ENCODE results near the gene CTSF. TPM values are rescaled to one million over a fixed set of nuclear protein-coding genes. Genes with fewer than 3 reads are reported as not detected.
"Not testable (repeated sequence)": the region's sequence is repeated elsewhere in the genome, so short reads cannot be mapped to it uniquely, and the experiment has no call there.

CTSF gene
- polyA plus RNA-seq, 1 donor (not counting 4 experiments of a cell fraction or from before 2014, with no cell fraction given), result 3.2 TPM

GRCh38 chr11:66541892-66542291, 26.5 kb downstream of the CTSF start:
- Histone ChIP-seq H3K4me2 (ENCODE audit: control insufficient read depth, extremely low read depth, insufficient read depth, low read depth, low read length) (no peak overlapping the region), H3K27ac (ENCODE audit: control insufficient read depth, insufficient read depth, low read length) (no peak overlapping the region), H4K20me1 (ENCODE audit: control insufficient read depth, extremely low read depth, insufficient read depth, low read length) (no peaks in the 10 kb centered on the region), H3K9me1 (ENCODE audit: control insufficient read depth, extremely low read depth, insufficient read depth, low read length) (no peaks in the 10 kb centered on the region), H3K9me3 (ENCODE audit: control insufficient read depth, low read depth, low read length) (no peaks in the 10 kb centered on the region), H3K27me3 (ENCODE audit: control insufficient read depth, extremely low read depth, insufficient read depth, low read length) (no peaks in the 10 kb centered on the region), H2AFZ (ENCODE audit: control insufficient read depth, low read length) (no peak overlapping the region), H3K36me3 (ENCODE audit: control insufficient read depth in 2 of 2, extremely low read depth in 1 of 2, insufficient read depth in 2 of 2, low read length in 2 of 2) (peaks cover 0 to 10% of the 10 kb centered on the region in 2 experiments), H3K4me3 (ENCODE audit: control insufficient read depth in 2 of 3, extremely low read depth in 1 of 3, insufficient read depth in 2 of 3, low read depth in 1 of 3, low read length in 3 of 3) (no peak overlapping the region), H3K4me1 (ENCODE audit: control insufficient read depth, extremely low read depth, insufficient read depth, low read length) (peaks cover 6% of the 10 kb centered on the region), H3K9ac (ENCODE audit: control insufficient read depth, extremely low read depth, insufficient read depth, low read length) (no peak overlapping the region), H3K79me2 (ENCODE audit: control insufficient read depth, insufficient read depth, low read length) (no peaks in the 10 kb centered on the region)
- dilution Hi-C loops (cut with MboI; ENCODE audit: extremely low pct_ligation_motif_present, low sequenced_read_pairs), result no loop called here
- DNase-seq (ENCODE audit: low read depth, low spot score) (no peak), FAIRE-seq (no peak)
- TF ChIP-seq EZH2 (IDR thresholded peaks at IDR 0.05; ENCODE audit: low read length), result no peak
- TF ChIP-seq CTCF (optimal IDR thresholded peaks at IDR 0.05 in 1 of 3, IDR thresholded peaks at IDR 0.05 in 1 of 3, conservative IDR thresholded peaks at IDR 0.05 in 1 of 3; ENCODE audit: extremely low read depth in 1 of 3, insufficient read depth in 2 of 3, low read length in 3 of 3), result no peak

DNA sequence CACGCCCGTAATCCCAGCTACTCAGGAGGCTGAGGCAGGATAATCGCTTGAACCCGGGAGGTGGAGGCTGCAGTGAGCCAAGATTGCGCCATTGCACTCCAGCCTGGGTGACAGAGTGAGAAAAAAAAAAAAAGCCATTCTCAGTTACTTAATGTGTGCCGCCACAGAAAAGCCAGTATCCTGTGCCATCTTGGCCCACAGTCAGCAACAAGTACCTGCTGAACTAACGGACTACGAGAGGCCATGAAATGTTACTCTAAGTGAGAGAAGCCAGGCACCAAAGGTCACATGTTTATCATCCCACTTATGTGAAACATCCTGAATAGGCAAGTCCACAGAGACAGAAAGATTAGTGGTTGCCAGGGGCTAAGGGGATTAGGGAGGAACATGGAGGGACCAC, 27.8 kb downstream of the CTSF start:
- H3K27ac ChIP-seq (ENCODE audit: control insufficient read depth, insufficient read depth, low read length); H3K9me3 ChIP-seq (ENCODE audit: control insufficient read depth, low read depth, low read length); DNase-seq (ENCODE audit: low read depth, low spot score); H3K4me1 ChIP-seq (ENCODE audit: control insufficient read depth, extremely low read depth, insufficient read depth, low read length); FAIRE-seq; dilution Hi-C loops (cut with MboI; ENCODE audit: extremely low pct_ligation_motif_present, low sequenced_read_pairs); H3K27me3 ChIP-seq (ENCODE audit: control insufficient read depth, extremely low read depth, insufficient read depth, low read length); H3K4me2 ChIP-seq (ENCODE audit: control insufficient read depth, extremely low read depth, insufficient read depth, low read depth, low read length); H3K79me2 ChIP-seq (ENCODE audit: control insufficient read depth, insufficient read depth, low read length); H2AFZ ChIP-seq (ENCODE audit: control insufficient read depth, low read length); H3K9ac ChIP-seq (ENCODE audit: control insufficient read depth, extremely low read depth, insufficient read depth, low read length); H3K4me3 ChIP-seq (ENCODE audit: control insufficient read depth in 2 of 3, extremely low read depth in 1 of 3, insufficient read depth in 2 of 3, low read depth in 1 of 3, low read length in 3 of 3); H4K20me1 ChIP-seq (ENCODE audit: control insufficient read depth, extremely low read depth, insufficient read depth, low read length); H3K9me1 ChIP-seq (ENCODE audit: control insufficient read depth, extremely low read depth, insufficient read depth, low read length): not testable (repeated sequence)
- peaks cover 0 to 10% of the 10 kb centered on the region in 2 experiments for H3K36me3 ChIP-seq (ENCODE audit: control insufficient read depth in 2 of 2, extremely low read depth in 1 of 2, insufficient read depth in 2 of 2, low read length in 2 of 2)

DNA sequence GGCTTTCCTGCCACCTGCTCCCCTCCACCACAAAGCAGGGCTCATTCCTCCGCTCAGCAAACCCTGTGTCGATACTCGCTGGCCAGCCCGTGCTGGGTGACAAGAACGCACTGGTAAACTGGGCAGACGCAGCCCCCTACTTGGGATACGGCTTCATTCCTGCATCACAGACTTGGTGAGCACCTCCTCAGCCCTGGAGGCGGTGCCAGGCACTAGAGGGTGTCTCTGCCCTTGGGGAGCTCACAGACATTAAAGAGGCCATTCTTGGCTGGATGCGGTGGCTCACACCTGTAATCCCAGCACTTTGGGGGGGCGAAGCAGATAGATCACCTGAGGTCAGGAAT, 28.6 kb downstream of the CTSF start:
- Histone ChIP-seq H3K9ac (ENCODE audit: control insufficient read depth, extremely low read depth, insufficient read depth, low read length) (no peak overlapping the region), H3K4me3 (ENCODE audit: control insufficient read depth in 2 of 3, extremely low read depth in 1 of 3, insufficient read depth in 2 of 3, low read depth in 1 of 3, low read length in 3 of 3) (no peak overlapping the region), H3K4me1 (ENCODE audit: control insufficient read depth, extremely low read depth, insufficient read depth, low read length) (no peaks in the 10 kb centered on the region), H3K27me3 (ENCODE audit: control insufficient read depth, extremely low read depth, insufficient read depth, low read length) (no peaks in the 10 kb centered on the region), H3K9me1 (ENCODE audit: control insufficient read depth, extremely low read depth, insufficient read depth, low read length) (no peaks in the 10 kb centered on the region), H3K36me3 (ENCODE audit: control insufficient read depth in 2 of 2, extremely low read depth in 1 of 2, insufficient read depth in 2 of 2, low read length in 2 of 2) (peaks cover 0 to 10% of the 10 kb centered on the region in 2 experiments), H4K20me1 (ENCODE audit: control insufficient read depth, extremely low read depth, insufficient read depth, low read length) (no peaks in the 10 kb centered on the region), H3K27ac (ENCODE audit: control insufficient read depth, insufficient read depth, low read length) (no peak overlapping the region), H3K79me2 (ENCODE audit: control insufficient read depth, insufficient read depth, low read length) (no peaks in the 10 kb centered on the region), H2AFZ (ENCODE audit: control insufficient read depth, low read length) (no peak overlapping the region), H3K4me2 (ENCODE audit: control insufficient read depth, extremely low read depth, insufficient read depth, low read depth, low read length) (no peak overlapping the region), H3K9me3 (ENCODE audit: control insufficient read depth, low read depth, low read length) (no peaks in the 10 kb centered on the region)
- FAIRE-seq (no peak), DNase-seq (ENCODE audit: low read depth, low spot score) (no peak)
- TF ChIP-seq EZH2 (IDR thresholded peaks at IDR 0.05; ENCODE audit: low read length) (no peak), CTCF (optimal IDR thresholded peaks at IDR 0.05 in 1 of 3, IDR thresholded peaks at IDR 0.05 in 1 of 3, conservative IDR thresholded peaks at IDR 0.05 in 1 of 3; ENCODE audit: extremely low read depth in 1 of 3, insufficient read depth in 2 of 3, low read length in 3 of 3) (no peak)
- dilution Hi-C loops (cut with MboI; ENCODE audit: extremely low pct_ligation_motif_present, low sequenced_read_pairs), result no loop called here
